ENCODE measurements around the gene IMPA2.
"Not testable (repeated sequence)": the region's sequence is repeated elsewhere in the genome, so short reads cannot be mapped to it uniquely, and the experiment has no call there.

The IMPA2 gene

DNA sequence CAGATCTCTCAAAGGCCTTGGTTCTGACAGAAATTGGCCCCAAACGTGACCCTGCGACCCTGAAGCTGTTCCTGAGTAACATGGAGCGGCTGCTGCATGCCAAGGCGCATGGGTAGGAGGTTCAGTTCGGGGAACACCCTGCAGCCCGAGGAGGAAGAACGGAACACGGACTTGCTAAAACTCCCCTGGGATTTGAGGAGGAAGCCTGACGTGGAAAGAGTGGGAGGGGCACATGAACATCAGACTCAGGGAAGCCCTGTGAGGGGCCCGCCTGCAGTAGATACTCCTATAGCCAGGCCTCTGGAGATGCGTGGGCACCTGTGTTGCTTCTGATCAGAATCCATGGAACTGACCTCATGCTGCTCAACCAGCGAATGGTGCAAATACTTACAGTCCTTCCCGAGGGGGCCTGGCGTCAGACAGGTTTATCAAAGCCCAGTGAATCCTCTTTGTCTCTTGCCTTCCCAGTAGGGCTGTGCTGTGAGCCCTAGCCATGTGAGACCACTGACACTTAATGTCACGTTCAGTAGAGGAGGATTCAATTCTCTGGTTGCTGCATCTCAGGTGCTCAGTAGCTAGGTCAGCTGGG, 46.8 kb downstream of the IMPA2 start:
- DNase-seq (ENCODE audit: low read depth, low spot score): no peak

DNA sequence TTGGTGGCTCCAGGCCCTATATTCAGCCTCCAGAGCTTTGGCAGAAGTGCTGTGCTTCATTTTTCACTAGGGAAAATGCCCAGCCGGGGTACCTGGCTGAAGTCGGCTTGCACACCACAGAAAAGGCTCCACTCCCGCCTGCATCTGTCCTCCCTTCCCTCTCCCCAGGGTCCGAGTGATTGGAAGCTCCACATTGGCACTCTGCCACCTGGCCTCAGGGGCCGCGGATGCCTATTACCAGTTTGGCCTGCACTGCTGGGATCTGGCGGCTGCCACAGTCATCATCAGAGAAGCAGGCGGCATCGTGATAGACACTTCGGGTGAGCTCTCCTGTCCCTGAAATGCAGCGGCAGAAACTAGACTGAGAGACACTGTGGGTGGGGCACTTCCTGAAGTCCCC, 47.4 kb downstream of the IMPA2 start:
- DNase-seq (ENCODE audit: low read depth, low spot score): no peak

DNA sequence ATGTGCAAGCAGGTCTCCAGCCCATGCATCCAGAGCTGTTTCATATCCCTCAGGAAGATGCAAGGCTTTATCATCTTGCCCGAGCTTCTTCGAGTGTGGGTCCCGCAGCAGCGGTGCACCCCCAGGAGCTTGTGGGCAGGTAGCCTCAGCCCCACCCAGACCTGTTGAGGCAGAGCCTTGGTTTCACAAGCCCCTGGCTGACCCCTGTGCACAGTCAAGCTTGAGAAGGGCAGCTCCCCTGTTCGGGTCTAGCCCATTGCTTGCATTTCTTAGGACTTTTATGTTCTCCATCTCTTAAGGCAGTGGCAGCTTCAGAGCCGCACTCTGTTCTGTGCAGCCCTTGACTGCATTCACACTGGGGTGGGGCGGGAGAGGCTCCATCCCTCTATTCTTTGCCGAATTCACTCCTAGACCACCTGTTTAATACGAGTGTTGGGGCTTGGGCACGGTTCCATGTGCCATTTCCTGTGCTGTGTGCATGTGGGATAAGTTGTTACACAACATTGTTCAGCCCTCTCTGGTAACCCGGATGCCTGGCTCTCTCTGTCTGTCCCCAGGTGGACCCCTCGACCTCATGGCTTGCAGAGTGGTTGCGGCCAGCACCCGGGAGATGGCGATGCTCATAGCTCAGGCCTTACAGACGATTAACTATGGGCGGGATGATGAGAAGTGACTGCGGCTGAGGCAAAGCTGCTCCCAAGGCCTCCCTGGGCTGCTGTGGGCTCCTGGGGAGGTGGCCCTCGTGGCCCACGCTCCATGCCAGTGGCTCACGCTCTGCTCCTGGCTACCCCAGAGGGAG, 48.7 kb downstream of the IMPA2 start:
- DNase-seq (ENCODE audit: low read depth, low spot score): no peak

DNA sequence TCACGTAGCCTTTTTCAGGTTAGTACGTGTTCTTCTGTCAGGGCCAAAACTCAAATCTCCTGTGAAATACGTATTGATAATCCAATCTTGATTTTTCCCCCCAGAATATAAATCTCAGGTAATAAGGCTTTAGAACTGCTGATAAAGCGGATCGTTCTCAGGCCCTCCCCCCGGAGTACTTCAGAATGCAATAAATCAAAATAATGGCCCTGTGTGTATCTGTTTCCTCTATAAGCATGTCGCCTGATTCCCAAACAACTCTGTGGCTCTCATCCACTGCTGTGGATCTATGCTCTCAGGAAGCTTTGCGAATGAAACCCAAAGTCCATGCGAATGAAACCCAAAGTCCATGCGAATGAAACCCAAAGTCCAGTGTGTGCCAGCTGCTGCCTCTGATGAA, 49.4 kb downstream of the IMPA2 start:
- DNase-seq (ENCODE audit: low read depth, low spot score): no peak

DNA sequence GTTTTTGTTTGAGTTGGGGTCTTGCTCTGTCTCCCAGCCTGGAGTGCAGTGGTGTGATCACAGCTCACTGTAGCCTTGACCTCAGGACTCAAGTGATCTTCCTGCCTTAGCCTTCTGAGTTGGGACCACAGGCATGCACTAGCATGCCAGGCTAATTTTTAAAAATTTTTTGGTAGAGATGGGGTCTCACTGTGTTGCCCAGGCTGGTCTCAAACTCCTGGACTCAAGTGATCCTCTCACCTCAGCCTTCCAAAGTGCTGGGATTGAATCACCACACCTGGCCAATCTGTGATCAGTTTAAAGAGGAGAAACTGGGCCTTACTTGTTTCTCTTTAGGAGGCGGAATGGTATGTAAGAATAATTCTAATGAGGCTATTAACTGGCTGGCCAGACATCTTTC, 49.9 kb downstream of the IMPA2 start:
- DNase-seq (ENCODE audit: low read depth, low spot score): no peak

DNA sequence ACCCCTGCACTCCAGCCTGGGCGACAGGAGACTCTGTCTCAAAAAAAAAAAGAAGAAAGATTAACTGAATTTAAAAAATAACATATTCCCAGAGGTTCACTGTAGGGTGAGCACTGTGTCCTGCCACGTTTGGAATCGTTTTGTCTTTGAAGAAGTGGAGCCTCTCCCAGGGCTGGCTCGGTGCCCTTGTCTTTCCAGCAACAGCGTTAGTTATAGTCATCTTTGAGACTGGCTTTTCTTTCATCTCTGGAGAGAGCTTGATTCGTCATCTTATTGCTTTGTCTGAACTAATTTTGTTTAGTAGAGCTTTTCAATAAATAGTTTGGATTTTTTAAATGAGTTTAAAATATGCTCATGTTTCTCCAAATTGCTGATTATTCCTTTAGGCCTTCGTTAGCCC, 50.5 kb downstream of the IMPA2 start:
- no peak for DNase-seq (ENCODE audit: low read depth, low spot score)

DNA sequence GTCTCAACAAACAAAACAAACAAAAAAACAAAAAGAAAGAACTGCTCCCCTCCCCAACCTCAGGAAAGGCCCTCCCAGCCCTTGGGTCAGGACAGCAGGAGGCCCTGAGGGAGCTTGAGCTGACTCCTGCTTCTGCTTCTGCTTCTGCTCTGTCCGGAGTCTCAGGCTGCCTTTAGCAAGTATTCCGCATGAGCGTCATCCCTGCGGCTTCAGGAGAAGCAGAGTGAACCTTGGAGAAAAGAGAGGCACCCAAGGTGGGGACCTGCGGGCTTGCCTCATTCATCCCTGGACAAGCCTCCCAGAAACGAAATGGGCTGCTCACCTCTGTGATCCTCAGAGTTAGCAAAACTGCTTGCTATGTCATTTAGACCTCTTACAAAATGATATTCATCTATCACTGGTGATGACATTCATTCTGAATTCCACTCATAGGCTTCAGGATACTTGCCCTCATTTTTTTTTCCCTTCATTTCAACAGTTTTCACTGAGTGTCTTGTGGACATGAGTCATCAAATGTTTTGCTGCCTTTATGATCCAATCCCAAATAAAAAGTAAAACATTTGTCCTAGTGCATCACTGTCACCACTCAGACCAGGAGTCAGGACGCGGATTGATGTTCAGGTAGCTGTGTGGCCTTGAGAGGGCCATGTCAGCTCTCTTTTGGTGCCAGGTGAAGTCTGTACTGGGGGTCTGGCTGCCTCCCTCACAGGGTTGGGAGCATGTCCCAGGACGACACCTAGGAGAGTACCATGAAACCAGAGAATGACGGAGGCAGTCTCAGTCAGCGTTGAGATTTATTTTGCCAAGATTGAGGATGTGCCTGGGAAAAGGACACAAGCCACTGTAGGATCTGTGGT, 51.7 kb downstream of the IMPA2 start:
- no peak for DNase-seq (ENCODE audit: low read depth, low spot score)

DNA sequence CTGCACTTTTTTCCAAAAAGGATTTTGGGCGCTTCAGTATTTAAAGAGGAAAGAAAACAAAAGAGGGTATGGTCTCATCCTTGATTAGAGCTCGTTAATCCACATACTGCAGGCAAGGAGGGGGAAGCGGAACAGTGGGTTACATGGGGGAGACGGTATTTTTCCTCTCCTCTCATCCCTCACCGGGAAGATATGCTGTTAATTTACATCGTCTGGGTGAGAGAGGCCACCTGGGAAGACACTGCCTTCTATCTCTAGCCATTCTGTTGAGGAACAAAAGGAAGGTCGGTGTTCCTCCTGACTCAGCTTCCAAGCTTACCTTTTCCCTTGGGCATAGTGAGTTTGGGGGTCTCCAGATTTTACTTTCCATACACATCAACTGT, 52.3 kb downstream of the IMPA2 start:
- no peak for DNase-seq (ENCODE audit: low read depth, low spot score)

DNA sequence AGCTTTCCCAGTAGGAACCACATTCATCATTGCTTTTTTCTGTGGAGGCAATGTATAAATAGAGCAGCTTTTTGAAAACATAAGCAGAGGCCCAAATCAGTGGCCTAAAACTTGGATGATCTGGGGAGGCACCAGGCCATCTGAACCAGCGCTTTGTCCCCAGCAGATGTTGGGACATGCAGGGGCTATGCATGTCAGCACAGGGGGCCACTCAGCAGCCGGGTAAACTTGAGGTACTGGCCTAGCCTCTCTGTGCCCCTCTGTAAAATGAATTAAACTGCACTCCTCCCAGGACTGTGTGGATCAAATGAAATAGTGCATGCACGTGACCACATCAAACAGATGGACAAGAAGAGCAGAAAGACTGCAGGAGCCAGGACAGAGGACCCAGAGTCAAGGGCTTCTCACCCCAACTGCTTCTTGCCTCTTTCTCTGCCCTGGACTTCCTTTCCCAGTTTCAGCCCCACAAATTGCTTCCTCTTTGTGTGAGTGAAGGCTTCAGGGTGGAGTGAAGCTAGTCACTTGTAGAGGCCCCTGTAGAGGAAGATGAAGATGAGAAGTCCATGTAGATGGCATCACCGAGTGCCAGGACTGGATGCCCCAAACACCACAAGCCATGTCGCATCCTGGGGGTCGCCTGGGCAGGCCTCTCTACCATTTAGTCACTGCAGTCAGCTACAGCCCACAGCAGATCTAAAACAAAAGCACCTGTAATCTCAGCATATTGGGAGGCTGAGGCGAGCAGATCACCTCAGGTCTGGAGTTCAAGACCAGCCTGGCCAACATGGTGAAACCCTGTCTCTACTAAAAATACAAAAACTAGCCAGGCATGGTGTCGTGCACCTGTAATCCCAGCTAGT, 53.2 kb downstream of the IMPA2 start:
- no peak for DNase-seq (ENCODE audit: low read depth, low spot score)

DNA sequence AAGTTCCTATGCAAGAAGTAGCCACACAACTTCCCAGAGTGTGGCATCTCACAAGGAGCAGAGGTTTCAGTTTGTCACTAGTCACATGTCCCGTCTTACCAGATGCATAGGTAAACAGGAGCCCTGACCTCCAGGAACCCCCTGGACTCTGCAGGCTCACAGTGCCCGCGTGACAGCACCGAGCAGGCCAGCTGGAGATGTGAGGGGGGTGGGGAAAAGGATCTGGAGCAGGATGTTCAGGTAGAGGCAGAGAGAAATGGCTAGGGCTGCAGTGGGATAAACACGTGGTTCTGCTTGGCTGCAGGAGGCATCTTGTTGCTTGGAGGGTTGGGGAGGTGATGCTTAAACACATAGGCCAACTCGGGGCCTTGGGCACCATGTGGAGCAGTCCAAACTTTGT, 54.2 kb downstream of the IMPA2 start:
- DNase-seq (ENCODE audit: low read depth, low spot score): no peak

DNA sequence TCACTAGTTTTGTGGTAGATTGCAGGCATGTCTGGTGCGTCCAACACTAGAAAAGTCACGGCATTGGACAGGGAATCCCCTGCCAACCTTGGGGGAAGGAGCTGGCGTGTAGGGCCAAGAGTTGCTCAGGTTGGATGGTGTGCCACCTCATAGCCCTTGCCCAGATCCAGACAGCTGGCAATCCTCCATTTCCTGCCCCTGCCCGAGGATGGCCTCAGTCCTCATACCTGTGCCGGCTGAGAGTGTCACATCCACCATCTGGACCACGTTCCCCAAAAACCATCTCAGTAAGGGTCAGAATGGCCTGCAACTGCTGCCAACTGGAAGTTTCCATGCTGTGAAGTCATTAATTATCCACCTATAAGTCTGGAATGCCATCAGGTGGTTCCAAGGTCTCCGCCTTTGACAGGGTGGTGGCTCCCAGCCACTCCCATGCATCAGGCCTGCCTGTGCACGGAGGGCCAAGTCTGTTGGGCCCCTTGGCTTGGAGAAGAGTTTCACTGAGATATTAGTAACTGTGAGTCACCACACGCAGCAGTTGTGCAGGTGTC, 55.0 kb downstream of the IMPA2 start:
- DNase-seq (ENCODE audit: low read depth, low spot score): no peak

DNA sequence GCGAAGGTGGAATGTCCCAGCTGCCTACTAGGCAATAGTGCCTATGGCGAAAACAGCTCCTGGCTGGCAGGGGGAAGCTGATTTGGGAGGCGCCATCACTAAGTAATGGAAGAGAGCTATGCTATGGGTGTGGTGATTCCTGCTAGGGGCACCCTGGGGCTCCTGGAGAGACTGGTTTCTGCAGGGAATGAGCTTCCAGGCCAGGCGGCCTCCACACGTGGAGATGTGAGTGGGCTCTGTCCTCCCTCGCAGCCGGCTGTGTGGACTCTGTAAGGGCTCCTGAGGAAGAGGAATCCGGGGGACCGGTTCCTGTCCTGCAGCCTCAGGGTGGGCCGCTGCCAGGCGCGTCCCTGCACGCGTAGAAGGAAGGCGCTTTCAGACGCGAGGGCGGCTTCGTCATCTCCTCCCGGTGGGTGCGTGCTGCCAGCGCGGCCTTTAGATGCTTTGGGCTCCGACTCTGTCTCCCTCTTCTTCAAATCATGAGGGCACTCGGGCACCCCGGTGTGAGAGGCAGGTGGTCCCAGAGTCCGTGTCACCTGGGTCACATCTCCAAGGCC, 56.9 kb downstream of the IMPA2 start:
- DNase-seq (ENCODE audit: low read depth, low spot score): no peak

DNA sequence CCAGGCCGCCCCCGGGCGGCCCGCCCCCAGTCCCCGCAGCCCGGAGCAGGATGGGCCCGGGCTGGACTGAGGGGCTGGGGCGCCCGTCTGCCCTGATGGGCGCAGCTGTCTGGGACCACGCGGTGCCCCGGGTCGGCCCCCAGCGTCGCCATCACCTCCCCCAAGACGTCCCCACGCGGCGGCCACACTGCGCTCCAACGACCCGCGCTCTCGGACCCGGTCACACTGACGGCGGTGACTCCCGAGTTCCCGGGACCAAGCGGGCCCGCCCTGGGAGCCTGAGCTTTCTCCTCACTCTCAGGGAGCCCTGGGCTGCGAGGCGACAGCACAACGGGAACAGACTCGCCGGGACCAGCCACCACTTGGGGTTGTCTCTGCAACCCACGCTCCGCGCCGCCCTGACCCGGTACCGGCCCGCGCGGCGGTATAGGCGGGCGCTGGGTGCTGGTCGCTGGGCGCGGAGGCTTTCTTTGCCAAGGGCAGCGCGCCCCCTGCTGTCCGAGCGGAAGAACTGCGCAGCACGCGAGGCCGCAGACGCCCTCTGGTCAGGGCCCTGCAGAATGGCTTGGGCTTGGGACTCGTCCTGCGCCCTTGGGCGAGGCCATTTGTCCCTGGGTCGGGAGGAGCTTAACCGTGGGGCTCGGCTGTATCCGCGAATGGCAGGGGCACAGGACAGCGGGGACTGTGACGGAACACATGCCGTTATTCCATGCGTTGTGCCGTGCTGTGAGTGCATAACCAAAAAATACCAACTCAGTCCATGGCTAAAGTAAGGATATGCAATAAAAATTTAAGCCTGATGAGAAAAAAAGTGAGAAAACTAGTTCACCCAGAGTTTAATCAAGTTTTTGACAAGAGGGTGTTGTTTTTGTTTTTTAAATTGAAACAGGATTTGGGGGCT, 57.6 kb downstream of the IMPA2 start:
- DNase-seq (ENCODE audit: low read depth, low spot score): no peak

DNA sequence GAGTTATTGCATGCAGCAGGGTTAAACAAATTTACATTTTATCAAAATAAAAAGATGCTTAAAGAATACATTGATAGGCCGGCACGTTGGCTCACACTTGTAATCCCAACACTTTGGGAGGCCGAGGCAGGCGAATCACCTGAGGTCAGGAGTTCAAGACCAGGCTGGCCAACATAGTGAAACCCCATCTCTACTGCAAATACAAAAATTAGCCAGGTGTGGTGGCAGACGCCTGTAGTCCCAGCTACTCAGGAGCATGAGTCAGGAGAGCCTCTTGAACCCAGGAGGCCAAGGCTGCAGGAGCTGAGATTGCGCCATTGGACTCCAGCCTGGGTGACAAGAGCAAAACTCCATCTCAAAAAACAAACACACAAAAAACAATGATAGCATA, 58.2 kb downstream of the IMPA2 start:
- DNase-seq (ENCODE audit: low read depth, low spot score): not testable (repeated sequence)

DNA sequence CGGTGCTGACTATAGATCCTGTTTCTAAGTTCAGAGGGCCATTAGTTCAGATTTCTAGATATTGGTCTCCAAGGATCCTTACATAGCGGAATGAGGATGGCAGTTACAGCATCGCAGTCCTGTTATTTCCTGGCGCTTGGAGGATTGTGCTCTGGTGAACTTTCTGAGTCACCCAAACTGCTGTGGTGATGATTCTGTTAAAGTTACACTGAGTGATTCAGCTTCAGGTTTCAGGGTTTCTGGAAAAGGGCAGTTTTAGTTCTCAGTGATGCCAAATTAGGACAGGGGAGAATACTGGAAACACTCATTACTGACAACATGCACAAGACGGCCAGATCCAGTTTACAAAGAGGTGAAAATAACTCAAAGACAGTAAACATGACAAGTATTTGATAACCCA, 60.3 kb downstream of the IMPA2 start:
- no peak for DNase-seq (ENCODE audit: low read depth, low spot score)

DNA sequence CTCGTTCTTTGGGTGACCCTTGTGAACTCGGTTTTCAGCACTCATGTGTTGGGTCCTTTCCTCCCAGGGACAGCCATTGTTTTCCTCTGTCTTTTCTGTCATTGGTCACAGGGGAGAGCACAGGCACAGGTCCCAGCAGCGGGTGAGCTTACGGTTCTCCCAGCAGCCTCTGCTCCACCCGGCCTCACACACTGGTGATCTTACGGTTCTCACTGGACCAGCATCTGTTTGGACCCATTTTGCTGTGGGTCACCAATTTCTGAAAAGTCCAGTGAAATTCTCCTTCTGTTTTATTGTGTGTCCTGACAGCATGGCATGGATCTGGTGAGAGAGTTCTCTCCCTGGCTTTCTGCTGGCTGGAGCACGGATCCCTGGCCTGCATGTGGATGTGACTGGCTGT, 62.5 kb downstream of the IMPA2 start:
- DNase-seq (ENCODE audit: low read depth, low spot score): no peak

DNA sequence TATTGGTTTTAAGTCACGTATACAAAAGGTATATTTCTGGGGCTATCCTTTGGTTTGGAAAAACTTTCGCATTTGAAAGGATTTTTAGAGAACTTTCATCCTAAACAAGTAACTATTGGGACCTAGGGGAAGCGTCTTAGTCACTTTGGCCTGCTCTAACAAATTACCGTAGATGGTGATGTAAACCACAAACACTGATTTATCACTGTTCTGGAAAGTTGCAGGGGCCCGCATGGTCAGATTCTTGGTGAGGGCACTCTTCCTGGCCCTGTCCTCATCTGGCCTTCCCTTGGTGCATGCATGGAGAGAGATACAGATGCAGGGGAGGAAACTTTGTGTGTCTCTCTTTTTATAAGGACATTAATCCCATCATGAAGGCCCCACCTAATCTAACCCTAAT, 63.3 kb downstream of the IMPA2 start:
- no peak for DNase-seq (ENCODE audit: low read depth, low spot score)

DNA sequence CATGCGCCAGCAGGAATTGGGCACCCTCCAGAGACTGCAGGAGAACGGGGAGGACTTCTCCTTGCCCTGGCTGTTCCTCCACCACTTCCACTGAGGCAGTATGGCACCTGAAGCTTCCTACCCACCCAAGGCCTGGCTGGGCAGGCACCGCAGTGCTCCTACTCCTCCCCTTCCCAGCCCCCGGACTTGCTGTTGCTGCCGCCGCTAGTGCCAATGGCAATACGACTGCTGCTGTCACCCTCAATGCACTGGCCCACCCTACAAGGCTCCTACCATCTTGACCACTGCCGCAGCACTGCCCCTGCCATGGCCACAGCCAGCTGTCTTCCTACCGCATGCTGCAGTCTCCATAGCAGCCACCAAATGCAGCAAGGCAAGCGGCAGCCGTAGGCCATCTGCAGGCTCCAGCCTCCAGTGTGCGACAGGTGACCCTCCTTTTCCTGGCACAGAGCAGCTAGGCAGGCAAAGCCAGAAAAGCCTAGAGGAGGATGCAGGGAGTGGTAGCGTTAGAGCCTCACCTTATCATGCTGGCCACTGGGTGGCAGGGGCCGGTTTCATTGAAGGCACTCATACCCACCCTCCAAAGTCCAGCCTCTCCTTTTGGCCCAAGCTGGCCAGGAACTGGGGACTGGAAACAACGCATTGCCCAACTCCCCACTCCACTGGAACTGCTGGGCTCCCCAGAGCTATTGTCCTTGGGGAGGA, 64.9 kb downstream of the IMPA2 start:
- no peak for DNase-seq (ENCODE audit: low read depth, low spot score)

DNA sequence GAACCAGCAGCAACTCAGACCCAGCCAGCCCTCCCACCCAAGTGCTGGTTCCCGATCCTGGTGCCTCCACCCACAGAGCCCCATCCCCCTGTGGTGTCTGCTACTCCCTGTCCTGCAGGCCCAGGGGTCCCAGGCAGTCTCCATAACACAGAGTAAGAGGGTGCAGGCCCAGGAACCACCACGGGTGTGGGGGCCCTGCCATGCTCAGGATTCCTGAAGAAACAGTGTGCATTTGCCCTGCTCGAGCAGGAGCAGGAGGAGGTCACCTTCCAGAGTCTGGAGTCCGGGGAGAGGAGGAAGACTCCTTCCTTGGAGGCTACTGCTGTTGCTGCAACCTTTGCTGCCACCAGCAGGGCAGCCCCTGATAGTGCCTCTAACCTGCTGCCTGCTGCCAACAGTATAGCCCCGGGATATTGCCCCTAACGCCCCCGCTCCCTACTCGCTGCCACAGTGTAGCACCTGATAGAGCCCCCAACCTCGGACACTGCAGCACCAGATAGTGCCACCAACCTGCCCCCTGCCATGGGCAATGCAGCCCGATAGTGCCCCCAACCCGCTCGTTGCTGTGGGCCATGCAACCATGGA, 65.5 kb downstream of the IMPA2 start:
- DNase-seq (ENCODE audit: low read depth, low spot score): no peak

All from brain pericyte (primary cell).